ENCODE data around the gene ZFX.
"Not testable (repeated sequence)": the region's sequence is repeated elsewhere in the genome, so short reads cannot be mapped to it uniquely, and the experiment has no call there.

ZFX gene

DNA sequence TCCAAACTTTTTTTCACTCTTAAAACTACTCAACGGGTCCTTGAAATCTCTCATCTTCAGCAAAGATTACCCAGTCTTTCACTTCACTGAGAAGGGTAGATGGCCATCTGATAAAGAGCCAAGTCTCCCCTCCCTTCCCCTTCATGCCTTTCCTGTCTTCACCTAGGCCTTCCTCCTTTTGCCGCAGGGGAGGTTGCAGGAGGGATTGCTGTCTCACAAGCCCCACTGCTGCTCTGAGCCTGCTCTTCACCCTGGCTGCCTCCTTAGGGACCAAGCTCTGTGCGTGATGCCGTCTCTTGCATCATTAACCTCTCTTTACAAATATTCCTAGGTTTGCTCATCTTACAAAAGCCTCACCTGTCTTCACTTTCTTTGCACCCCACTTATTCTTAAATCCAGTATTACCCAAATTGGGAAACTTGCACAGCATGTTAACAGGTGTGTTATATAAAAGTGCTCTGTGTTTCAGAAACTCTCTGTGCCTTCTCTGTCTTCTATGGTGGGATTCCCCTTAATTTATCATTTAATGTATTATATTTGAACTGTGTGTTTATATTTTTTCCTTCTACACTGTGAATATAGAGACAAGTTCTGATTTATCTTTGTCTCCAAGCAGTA lies 3.8 kb downstream of the ZFX start:
- no peak for DNase-seq (ENCODE audit: low spot score)

DNA sequence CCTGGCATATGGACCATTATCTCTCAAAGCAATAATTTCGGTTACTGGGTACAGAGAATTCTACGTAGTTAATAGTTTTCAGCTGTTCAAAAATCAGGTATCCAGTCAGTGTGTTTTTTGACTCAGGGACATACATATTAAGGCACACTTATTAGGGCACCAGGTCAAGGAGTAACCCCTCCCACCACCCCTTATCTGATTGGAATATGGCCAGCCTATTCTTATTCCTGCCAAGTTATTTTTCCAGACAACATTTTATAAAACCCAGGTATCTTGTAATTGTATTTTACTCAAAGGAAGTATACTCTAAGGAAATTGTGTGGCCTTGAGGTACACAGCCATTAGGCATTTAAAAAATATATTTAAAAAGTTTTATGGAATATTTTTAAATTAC lies 4.3 kb downstream of the ZFX start:
- DNase-seq (ENCODE audit: low spot score): no peak

DNA sequence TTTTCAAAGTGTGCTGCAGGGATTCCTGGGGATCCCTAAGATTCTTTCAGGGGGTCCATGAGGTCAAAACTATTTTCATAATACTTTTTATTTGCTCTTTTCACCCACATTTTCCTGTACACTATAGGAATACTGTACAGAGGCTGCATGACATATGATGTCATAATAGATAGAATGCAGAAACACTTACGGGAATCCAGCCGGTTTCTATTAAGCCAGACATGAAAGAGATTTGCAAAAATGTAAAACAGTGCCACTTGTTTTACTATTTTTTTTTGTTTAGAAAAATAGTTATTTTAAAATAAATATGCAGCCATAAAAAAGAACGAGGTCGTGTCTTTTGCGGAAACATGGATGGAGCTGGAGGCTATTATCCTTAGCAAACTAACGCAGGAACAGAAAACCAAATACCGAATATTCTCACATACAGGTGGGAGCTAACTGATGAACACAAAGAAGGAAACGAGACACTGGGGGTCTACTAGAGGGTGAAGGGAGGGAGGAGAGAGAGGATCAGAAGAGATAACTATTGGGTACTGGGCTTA lies 5.0 kb downstream of the ZFX start:
- no peak for DNase-seq (ENCODE audit: low spot score)

DNA sequence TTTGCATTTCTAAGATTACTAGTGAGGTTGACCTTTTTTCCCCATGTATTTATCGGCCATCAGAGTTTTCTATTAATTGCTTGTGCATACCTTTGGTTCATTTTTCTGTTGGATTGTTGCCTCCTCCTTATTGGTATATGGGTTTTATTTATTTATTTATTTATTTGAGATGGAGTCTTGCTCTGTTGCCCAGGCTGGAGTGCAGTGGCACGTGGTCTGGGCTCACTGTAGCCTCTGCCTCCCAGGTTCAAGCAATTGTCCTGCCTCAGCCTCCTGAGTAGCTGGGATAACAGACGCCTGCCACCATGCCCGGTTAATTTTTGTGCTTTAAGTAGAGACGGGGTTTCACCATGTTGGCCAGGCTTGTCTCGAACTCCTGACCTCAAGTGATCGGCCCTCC lies 6.2 kb downstream of the ZFX start:
- not testable (repeated sequence) for DNase-seq (ENCODE audit: low spot score)

DNA sequence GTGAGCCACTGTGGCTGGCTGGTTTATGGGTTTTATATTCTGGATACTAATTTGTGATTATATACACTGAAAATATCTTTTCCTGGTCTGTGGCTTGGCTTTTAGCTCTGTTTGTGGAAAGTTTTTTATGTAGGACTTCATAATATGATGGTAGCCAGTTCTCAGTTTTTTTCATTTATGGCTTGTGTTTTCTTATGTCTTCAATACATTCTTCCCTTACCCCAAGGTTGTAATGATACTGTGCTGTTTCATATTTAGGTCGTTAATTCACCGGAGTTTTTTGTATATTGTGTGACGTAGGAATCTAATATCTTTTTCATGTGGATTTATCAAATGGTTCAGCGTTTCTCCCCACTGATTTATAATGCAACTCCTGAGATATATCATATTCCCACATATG lies 6.6 kb downstream of the ZFX start:
- no peak for DNase-seq (ENCODE audit: low spot score)

DNA sequence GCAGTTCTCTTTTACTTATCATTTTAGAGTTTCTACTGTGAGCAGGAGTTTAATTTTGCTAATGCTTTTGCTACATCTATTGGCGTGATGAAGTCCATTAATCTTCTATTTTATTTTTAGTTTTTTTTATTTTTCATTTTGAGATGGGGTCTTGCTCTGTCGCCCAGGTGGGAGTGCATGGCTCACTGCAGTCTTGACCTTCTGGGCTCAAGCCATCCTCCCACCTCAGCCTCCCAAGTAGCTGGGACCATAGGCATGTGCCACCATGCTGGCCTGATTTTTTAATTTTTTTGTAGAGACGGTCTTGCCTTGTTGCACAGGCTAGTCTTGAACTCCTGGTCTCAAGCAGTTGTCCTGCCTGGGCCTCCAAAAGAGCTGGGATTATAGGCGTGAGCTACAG lies 9.4 kb downstream of the ZFX start:
- DNase-seq (ENCODE audit: low spot score): no peak

DNA sequence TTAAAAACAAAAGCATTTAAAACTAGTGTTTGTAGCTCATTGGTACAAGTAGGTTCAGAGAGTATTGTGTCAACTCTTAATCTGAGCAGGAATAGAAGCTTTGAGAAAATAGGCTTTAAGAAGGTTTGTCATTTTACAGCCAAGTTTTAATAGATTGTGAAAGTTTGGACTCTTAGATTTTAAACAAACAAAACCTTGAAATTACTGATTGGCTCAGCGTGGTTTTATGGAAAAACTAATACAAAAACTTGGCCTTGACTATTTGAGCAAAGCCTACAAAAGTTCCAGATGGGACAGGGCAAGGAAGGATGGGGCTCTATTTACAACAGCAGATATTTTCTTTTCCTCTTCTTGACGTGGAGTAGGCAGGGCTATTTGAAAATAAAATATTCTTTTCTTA lies 16.5 kb downstream of the ZFX start:
- no peak for DNase-seq (ENCODE audit: low spot score)

DNA sequence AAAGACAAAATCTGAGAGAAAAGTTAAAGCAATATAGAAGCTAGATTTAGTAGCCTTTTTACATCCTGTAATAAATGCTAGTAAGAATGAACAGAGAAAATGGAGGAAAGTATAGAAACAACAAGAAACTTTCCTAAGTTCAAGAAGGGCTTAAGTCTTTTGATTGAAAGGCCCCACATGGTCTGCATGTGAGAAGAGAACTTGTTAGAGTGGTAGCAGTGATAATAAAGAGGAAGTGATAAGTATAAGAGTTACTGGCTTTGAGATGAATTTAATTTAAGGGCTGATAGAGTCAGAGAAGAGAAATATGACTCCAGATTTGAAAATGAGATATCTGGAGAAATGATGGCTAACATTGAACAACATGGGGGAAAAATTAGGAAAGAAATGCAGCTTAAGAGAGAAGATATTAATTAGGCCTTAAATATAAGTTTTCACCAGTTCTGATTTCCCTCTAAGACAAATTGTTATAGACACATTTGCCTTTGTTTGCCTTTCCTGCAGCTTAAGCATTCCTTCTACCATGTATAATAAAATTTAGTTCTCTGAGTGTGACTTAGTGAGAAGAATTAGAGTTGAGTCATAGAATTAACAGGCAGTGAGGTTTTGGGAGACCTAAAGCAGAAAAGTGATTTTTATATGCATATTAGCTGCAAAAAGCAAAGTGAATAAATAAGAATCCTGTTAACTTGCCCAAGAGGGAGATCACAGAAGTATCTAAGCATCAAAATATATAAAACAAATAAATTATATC lies 18.4 kb downstream of the ZFX start:
- no peak for DNase-seq (ENCODE audit: low spot score)

DNA sequence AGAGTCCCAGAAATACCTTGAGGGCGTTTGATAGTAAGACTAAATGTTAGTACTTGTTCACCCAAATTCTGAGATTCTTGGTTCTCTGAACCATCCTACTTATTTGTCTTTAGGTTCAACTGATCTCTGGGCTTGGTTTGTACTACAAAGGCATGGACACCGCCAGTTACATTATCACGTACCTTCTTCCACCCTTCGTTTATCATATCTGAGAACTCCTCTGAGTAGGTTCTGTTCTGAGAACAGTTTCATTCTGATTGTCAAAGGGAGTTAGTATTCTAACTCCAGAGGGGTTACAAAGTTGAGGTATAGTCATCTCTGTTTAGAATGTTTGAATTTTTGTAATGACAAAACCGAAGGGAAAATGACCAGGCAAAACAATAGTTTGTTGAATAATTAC lies 19.3 kb downstream of the ZFX start:
- no peak for DNase-seq (ENCODE audit: low spot score)

DNA sequence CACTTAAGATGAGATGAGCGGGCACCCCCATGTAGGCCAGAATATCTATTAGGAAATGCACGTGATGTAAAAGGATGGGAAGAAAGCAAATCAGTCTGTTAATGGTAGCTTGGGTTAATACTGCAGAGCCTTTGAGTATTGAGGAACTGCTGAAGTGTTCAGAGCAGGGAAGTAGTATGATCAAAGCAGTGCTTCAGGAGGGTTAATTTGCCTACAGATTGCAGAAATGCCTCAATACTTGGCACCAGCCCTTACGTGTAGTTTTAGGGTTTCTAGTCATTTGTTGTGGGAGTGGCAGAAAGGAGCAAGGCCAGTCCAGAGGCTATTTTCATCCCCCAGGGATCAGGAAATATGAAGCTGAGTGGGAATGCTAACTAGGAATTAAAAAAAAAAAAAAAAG lies 19.7 kb downstream of the ZFX start:
- no peak for DNase-seq (ENCODE audit: low spot score)

DNA sequence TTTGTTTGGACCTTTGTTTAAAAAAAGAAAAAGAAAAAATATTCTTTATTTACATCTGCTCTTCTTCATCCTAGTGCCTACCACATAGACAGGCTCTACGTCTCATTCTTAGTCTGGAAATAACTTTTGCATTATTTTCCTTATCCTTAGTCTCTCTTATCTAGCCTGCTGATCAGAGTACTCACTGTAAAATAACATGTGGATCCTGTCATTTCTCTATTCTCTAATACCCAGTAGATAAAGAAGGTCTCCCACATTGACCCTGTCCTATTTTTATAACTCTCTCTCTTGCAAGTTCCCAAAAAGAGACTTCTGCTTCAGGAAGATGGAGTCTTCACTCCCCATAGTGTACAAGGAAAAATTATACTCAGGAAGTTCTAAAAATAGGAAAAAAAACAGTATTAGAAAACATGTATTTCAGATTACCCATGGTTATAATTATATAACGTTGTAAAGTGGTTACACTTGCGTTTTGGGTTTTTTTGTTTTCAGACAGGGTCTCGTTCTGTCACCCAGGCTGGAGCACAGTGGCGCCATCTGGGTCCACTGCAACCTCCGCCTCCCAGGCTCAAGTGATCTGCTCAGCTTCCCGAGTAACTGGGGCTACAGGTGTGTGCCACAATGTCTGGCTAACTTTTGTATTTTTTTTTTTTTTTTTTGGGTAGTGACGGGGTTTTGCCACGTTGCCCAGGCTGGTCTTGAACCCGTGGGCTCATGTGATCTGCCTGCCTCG lies 23.8 kb downstream of the ZFX start:
- no peak for DNase-seq (ENCODE audit: low spot score)

DNA sequence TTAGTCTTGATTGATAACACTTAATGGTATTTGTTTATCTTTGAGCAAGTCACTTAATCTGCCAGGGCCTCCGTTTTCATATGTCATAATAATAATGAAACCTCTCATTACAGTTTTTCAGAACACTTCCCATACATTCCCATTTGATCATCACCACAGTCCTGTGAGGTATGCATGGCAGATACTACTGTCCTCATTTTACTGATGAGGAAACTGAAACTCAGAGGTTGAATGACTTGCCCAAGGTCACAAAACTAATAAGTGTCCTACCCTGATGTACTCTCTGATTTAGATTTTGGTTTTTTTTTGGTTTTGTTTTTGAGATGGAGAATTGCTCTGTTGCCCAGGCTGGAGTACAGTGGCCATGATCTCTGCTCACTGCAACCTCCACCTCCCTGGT lies 25.7 kb downstream of the ZFX start:
- DNase-seq (ENCODE audit: low spot score): no peak

DNA sequence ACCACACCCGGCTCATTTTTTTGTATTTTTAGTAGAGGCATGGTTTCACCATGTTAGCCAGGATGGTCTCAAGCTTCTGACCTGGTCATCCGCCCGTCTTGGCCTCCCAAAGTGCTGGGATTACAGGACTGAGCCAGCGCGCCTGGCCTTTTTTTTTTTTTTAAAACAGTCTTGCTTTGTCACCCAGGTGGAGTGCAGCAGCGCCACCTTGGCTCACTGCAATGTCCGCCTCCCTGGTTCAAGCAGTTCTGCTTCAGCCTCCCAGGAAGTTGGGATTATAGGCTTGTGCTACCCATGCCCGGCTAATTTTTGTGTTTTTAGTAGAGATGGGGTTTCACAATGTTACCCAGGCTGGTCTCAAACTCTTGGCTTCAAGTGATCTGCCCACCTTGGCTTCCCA lies 28.9 kb downstream of the ZFX start:
- no peak for DNase-seq (ENCODE audit: low spot score)

DNA sequence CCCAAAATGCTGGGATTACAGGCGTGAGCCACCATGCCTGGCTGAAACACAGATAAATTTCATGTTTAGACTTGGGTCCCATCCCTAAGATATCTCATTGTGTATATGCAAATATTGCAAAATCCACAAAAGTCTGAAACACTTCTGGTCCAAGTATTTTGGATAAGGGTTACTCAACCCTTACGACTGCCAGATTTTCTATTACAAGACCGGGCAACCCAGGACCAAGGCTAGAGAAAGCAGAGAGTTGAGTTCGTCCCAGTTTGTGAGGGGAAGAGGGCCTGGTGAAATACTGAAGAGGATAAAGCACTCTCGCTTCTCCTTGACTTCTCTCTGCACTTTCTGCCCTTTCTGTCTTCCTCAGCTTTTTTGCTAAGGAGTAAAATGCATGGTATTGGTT lies 34.5 kb downstream of the ZFX start:
- no peak for DNase-seq (ENCODE audit: low spot score)

DNA sequence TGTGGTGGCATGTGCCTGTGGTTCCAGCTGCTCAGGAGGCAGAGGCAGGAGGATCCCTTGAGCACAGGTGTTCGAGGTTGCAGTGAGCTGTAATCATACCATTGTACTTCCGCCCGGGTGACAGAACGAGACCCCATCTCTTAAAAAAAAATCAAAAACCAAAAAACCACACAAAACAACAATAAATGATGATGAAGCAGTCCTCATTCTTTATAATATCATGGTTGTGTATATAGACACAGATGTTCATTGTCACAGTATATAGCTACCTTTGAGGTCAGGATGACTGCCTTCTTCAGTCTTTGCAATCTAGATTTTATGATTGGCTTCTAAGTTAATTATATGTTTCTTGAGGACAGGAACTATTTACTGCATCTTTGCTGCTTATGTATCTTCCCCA lies 37.0 kb downstream of the ZFX start:
- no peak for DNase-seq (ENCODE audit: low spot score)

DNA sequence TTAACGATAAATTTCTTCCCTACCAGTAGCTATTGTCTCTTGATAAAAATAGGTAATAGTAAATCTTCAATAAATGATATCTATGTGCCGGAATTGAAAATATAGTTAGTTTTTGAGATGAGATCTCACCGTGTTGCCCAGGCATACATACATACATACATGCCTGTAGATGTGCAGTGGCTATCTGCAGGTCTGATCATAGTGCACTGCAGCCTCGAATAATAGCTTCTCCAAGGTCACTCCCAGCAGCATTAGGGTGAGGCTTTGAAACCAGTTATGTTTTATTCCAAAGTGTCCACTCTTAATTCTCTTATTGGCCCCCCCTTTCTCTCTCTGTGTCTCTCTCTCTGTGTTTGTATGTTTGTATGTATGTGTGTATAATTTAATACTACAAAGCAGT lies 37.5 kb downstream of the ZFX start:
- DNase-seq (ENCODE audit: low spot score): no peak

DNA sequence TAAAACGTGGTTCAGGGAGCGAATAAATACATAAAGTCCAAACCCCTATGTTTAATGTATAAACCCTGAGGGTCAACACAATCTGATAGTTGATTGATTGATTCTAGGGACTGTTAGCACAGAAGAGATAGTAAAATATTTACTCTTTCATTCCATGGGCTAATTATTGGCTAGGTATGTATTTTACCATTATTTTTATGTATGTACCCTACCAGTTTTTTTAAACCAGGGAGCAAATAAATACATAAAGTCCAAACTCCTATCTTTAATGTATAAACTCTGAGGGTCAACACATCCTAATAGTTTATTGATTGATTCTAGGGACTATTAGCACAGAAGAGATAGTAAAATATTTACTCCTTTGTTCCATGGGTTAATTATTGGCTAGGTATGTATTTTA lies 40.0 kb downstream of the ZFX start:
- DNase-seq (ENCODE audit: low spot score): no peak

DNA sequence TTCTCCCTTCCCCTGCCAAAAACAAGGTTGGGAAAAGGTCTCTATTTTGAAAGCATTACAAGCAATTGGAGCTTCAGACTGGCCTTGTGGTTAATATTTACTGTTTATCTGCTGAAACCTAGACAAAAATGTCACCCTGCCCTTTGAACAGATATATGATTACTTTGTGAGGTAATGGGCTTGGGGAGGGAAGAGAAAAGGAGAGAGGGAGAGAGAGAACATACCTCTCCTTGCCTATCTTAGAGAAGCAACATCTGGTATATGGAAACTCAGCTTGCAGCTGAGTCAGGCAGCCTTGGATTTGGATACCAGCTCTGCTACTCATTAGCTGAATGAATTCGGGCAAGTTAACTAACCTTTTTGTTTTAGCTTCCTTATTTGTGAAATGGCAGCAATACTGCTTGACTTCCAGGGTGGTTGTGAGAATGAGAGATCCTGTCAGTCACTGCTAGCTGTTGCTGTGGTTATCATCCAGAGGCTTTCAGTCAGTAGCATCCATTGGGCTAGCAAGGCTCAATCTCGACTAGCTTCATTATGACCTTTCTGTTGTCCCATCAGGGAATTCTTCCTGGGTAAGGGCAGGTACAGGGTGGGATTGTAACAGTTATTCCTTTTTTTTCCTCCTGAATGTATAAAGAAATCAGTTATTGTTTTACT lies 41.1 kb downstream of the ZFX start:
- DNase-seq (ENCODE audit: low spot score): no peak

DNA sequence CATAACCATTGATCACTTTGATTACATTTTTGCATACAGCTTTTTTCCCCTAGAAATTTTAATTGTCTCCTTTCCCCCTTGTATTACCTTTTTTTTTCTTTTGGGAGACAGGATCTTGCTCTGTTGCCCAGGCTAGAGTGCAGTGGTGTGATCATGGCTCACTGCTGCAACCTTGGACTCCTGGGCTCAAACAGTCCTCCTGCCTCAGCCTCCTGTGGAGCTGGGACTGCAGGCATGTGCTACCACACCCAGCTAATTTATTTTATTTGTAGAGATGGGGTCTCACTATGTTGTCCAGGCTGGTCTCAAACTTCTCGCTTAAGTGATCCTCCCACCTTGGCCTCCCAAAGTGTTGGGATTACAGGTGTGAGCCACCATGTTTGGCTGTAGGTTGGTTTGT lies 47.0 kb downstream of the ZFX start:
- no peak for DNase-seq (ENCODE audit: low spot score)

DNA sequence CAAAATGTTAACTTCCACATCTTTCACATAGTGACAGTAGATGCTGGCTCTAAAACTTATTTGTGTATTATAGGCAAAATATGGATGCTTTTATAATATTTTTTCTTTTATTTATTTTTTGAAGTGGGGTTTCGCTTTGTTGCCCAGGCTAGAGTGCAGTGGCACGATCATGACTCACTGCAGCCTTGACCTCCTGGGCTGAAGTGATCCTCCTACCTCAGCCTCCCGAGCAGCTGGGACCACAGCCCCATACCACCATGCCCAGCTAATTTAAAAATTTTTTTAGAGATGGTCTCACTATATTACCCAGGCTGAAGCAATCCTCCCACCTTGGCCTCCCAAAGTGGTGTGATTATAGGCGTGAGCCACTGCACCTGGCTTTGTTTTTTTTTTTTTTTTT lies 48.6 kb downstream of the ZFX start:
- no peak for DNase-seq (ENCODE audit: low spot score)

DNA sequence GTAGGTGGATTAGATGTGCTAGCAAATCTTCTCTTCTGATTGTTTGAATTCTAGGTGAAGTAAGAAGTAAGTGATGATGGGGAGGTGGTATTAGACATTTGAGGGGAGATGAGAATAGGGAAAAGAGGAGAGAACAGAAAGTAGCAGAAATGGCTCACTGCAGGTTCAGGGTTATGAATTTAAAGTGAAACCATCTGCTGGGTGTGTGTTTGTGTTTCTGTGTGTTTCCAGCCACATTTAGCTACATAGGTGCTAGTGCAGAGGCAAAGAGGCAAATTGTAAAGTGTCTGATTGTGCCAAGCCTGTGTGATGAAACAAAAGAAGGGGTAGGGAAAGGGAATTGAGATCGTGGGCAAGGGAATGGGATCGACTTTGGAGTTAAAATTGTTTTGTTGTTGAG lies 50.6 kb downstream of the ZFX start:
- no peak for DNase-seq (ENCODE audit: low spot score)

DNA sequence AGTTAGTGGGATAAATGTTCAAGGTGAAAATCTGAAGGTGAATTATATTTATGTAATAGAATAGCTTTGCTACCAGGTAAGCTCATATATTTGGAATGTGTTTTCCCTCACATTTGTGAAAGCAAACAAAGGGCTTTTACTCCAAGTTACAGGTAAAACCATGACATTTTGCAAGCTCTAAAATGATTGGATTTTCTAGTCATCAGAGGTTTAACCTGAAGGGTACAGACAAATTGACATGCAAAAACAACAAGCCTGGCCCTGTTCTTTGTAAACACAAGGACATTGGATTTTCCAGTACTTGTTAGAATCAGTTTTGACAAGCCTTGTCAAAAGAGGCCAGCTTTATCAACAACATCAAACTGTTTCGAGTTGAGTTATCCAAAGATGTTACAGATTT lies 51.7 kb downstream of the ZFX start:
- no peak for DNase-seq (ENCODE audit: low spot score)

Data from cerebellar cortex (tissue), 1 donor.